Renal cortical epithelial cell (primary cell): ENCODE data around the gene TCF19. TPM values are rescaled to one million over a fixed set of nuclear protein-coding genes. Genes with fewer than 3 reads are reported as not detected.
"Not testable (repeated sequence)": the region's sequence is repeated elsewhere in the genome, so short reads cannot be mapped to it uniquely, and the experiment has no call there.

Experiments used
- DNase-seq: peaks from one replicate; pipeline ENCODE4 v3.0.0-alpha.2; 2011; ENCODE audit warnings: low read depth
- total RNA-seq: library from RNA; depleted of rRNA; stranded (reverse); fragments of >200 nt; gene quantifications from 2 replicates; pipeline ENCODE4 v1.2.3, GENCODE V29; 2014

The TCF19 gene
- total RNA-seq, 1 donor from 2014 or later: 2.2 TPM

GRCh38 chr6:31179896-31180295, 21.5 kb downstream of the TCF19 start:
- no peak for DNase-seq

GRCh38 chr6:31180500-31180899, 22.1 kb downstream of the TCF19 start:
- no peak for DNase-seq

DNA sequence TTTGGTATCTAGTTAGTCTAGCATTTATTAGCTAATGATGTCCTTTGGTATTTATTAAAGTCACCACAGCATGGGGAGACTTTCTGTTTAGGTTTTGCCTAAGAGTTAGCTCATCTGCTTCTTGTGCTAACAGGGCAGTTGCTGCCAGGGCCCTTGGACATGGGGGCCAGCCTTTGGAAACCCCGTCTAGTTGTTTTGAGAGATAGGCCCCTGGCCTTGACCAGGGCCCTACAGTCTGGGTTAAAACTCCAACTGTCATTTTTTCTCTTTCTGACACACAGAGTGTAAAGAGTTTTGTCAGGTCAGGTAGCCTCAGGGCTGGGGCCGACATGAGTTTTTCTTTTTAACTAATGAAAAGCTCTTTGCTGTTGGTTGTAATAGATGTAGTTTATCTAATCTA, 24.9 kb downstream of the TCF19 start:
- DNase-seq: not testable (repeated sequence)

DNA sequence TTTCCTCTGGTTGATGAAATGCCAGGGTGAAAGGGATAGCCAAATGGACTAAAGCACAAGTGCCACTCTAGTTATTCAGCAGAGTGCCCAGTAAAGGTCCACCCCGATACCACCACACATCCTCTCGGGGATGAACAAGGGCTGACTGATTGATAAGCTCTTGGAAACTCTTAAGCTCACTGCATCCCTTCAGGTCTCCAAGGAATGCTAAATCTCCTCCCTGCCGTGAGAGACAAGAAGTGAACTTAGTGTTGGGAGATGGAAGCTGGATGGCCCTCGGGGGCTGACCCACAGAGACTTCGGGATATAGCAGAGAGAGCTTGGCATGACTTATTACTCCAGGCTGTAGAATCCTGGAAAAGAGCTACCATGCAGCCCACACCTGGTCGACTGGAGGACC, 25.5 kb downstream of the TCF19 start:
- not testable (repeated sequence) for DNase-seq

- DNase-seq: not testable (repeated sequence)
Observed at GRCh38 chr6:31185695-31186051, 27.3 kb downstream of the TCF19 start.

- DNase-seq: peak; percentile 87
Observed at GRCh38 chr6:31186052-31186734, 27.8 kb downstream of the TCF19 start.

DNA sequence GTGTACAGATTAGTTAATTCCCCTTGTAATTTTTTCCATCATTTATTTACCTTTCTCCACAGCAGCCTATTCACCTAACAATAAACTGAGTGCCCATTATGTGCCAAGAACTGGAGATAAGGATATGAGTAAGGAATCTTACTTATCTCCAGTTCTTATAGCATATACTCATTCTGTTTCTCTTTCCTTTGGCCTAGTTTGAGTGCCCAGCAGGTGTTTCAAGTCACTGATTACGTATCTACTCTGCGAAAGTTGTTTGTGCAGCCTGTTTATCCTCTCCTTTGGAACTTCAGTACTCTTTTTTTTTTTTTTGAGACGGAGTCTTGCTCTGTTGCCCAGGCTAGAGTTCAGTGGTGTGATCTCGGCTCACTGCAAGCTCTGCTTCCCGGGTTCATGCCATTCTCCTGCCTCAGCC, 29.4 kb downstream of the TCF19 start:
- DNase-seq: peak; percentile 80

DNA sequence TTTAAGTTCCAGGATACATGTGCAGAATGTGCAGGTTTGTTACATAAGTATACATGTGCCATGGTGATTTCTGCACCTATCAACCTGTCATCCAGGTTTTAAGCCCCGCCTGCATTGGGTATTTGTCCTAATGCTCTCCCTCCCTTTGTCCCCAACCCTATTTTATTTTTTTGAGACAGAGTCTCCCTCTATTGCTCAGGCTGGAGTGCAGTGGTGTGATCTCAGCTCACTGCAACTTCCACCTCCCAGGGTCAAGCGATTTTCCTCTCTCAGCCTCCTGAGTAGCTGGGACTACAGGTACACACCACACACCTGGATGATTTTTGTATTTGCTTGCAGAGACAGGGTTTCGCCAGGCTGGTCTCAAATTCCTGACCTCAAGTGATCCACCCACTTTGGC, 30.8 kb downstream of the TCF19 start:
- DNase-seq: not testable (repeated sequence)

DNA sequence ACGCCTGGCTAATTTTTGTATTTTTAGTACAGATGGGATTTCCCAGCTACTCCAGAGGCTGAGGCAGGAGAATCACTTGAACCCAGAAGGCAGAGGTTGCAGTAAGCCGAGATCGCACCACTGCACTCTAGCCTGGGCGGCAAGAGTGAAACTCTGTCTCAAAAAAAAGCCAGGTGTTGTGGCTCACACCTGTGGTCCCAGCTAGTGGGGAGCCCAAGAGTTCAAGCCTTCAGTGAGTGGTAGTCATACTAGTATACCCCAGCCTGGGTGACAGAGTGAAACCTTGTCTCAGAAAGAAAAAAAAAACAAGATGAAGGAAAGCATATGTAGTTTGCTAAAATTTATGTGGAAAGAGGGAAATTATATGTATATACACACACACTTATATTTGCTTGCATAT, 32.1 kb downstream of the TCF19 start:
- DNase-seq: no peak

- DNase-seq: peak; percentile 72
Observed at GRCh38 chr6:31192431-31193105, 34.2 kb downstream of the TCF19 start.

GRCh38 chr6:31193206-31193605, 34.8 kb downstream of the TCF19 start:
- no peak for DNase-seq

DNA sequence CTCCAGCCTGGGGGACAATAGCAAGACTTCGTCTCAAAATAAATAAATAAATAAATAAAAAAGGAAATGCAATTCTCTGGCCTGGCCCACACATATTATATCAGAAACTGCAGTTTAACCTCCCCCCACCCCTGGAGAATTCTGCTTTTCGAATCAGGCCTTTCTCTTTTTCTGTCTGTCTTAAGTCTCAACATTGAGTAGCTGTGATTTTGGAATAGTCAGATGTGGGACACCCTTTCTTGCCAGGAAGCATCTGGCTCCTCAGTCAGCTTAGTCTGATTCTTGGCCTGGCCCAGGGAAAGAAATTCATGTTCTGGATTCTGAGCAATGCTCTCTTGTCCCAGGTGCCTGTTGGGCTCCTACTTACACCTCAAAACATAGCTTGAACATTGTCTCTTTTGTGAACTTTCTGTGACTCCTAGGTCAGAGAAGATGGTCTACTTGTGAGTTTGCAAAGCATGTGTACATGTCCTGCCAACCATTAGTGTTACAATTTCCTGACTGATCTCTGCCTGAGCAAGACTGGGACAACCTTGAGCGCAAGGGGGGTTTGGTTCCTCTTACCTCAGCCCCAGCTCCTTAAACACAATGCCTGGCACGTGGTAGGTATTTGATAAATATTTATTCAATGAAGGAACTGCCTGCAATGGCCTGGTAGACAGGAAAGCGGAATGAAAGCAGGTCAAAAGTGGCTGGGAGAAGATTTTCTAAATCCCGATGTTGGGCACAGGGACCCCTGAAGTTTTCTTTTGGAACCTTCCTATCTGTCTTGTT, 35.9 kb downstream of the TCF19 start:
- no peak for DNase-seq

- DNase-seq: not testable (repeated sequence)
Observed at GRCh38 chr6:31195308-31195979, 37.1 kb downstream of the TCF19 start.

- DNase-seq: not testable (repeated sequence)
Observed at GRCh38 chr6:31196251-31197022, 38.0 kb downstream of the TCF19 start.

GRCh38 chr6:31197559-31198305, 39.3 kb downstream of the TCF19 start:
- peak; percentile 73 for DNase-seq

GRCh38 chr6:31199105-31199452, 40.7 kb downstream of the TCF19 start:
- DNase-seq: not testable (repeated sequence)

DNA sequence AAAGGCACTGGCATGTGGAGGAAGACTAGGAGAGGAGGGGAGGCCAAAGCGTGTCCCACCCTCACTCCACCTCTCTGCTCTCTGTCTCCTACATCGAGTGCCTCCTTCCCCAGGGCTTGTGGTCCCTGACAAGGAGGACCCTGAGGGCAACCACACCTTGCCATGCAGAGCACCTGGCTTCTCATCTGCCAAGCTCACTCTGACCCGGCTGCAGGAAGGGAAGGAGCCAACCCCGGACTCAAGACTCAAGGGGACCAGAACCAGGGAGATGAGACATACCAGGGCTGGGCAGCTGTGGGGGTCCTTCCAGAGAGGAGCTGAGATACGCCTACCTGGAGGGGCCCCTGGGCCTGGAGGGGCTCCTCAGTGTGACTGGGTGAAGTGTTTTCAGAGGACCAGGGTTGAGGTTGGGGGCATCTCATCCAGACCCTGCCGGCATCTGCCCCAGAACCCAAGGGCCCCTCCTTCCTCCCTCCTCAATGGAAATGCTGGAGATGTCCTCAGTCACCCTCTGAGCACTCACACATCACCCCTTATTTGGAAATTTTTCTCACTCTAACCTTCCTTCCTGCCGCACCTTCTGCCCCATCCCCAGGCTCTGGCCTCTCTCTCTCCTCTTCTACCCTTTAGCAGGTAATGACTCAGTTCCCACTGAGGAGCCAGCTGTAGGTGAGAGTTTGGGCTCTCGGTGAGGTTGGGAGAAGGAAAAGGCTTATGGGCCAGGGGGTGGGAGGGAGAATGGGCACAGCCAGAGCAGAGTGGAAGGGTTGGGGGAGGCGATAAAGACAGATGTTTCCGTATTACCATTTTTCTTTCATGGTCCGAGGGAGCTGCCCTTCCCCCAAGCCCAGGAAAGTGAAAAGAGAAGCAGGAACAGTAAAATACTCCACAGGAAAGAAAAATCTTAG, 44.1 kb downstream of the TCF19 start:
- peak; percentile 23 for DNase-seq

GRCh38 chr6:31203345-31203979, 45.1 kb downstream of the TCF19 start:
- DNase-seq: peak; percentile 96

- no peak for DNase-seq
Observed at GRCh38 chr6:31204751-31205145, 46.4 kb downstream of the TCF19 start.
